KMS-11 (cell line): ENCODE results near the gene INVS.

Source experiments
- H2AFZ ChIP-seq: fragments of 200-600 bp; sonication (generic); 2 replicates; pipeline ENCODE4 v1.6.1; 2016; ENCODE audit warnings: antibody characterized with exemption, mixed run types, low read depth
- H3K27ac ChIP-seq: fragments of 200-600 bp; sonication (generic); 2 replicates; pipeline ENCODE4 v1.6.1; 2016; ENCODE audit warnings: mild to moderate bottlenecking, mixed run types
- H3K27me3 ChIP-seq: fragments of 200-600 bp; sonication (generic); 2 replicates; pipeline ENCODE4 v1.6.1; 2017; ENCODE audit warnings: mild to moderate bottlenecking, low read depth, mixed run types, moderate library complexity; ENCODE audit not compliant: insufficient read depth
- H3K36me3 ChIP-seq: fragments of 200-600 bp; sonication (generic); 2 replicates; pipeline ENCODE4 v1.6.1; 2017; ENCODE audit warnings: mild to moderate bottlenecking, mixed run types; ENCODE audit not compliant: insufficient read depth
- H3K4me1 ChIP-seq: fragments of 200-600 bp; sonication (generic); 2 replicates; pipeline ENCODE4 v1.6.1; 2016; ENCODE audit warnings: mild to moderate bottlenecking, low read depth, mixed run types; ENCODE audit not compliant: poor library complexity, severe bottlenecking
- H3K4me2 ChIP-seq: fragments of 200-600 bp; sonication (generic); 2 replicates; pipeline ENCODE4 v1.7.0; 2016; ENCODE audit warnings: mild to moderate bottlenecking, mixed run types
- H3K4me3 ChIP-seq: fragments of 200-600 bp; sonication (generic); IDR thresholded peaks from 2 replicates; pipeline ENCODE4 v1.6.1; 2017; ENCODE audit warnings: low read depth, low read length, mixed read lengths; ENCODE audit not compliant: insufficient read depth
- H3K79me2 ChIP-seq: fragments of 200-600 bp; sonication (generic); 2 replicates; pipeline ENCODE4 v1.6.1; 2016; ENCODE audit warnings: low read depth, mixed run types; ENCODE audit not compliant: insufficient read depth
- H3K9ac ChIP-seq: fragments of 200-600 bp; sonication (generic); 2 replicates; pipeline ENCODE4 v1.6.1; 2016; ENCODE audit warnings: mild to moderate bottlenecking, mixed run types
- H4K20me1 ChIP-seq: fragments of 200-600 bp; sonication (generic); 2 replicates; pipeline ENCODE4 v1.6.1; 2016; ENCODE audit warnings: mild to moderate bottlenecking, mixed run types; ENCODE audit not compliant: insufficient read depth
- CTCF ChIP-seq: fragments of 200-600 bp; sonication (generic); conservative IDR thresholded peaks from 2 replicates; pipeline ENCODE4 v1.6.1; 2017; ENCODE audit warnings: low read depth, mild to moderate bottlenecking, antibody characterized with exemption, low read length, moderate library complexity, mixed read lengths

The INVS gene

GRCh38 chr9:100150214-100150613 lies 51.2 kb downstream of the INVS start:
- Histone ChIP-seq H3K4me1 (no peaks in the 10 kb centered on the region), H3K27me3 (no peaks in the 10 kb centered on the region), H2AFZ (no peak overlapping the region), H3K4me3 (no peak overlapping the region), H3K9ac (no peak overlapping the region), H3K36me3 (no peaks in the 10 kb centered on the region), H4K20me1 (no peaks in the 10 kb centered on the region), H3K79me2 (no peaks in the 10 kb centered on the region), H3K4me2 (no peak overlapping the region), H3K27ac (no peak overlapping the region)
- TF ChIP-seq CTCF, result no peak

GRCh38 chr9:100160021-100160420 lies 61.0 kb downstream of the INVS start:
- Histone ChIP-seq H2AFZ (no peak overlapping the region), H3K9ac (no peak overlapping the region), H3K4me2 (no peak overlapping the region), H4K20me1 (no peaks in the 10 kb centered on the region), H3K27ac (no peak overlapping the region), H3K4me3 (no peak overlapping the region), H3K79me2 (no peaks in the 10 kb centered on the region), H3K36me3 (no peaks in the 10 kb centered on the region), H3K27me3 (no peaks in the 10 kb centered on the region), H3K4me1 (no peaks in the 10 kb centered on the region)
- no peak for TF ChIP-seq CTCF

DNA sequence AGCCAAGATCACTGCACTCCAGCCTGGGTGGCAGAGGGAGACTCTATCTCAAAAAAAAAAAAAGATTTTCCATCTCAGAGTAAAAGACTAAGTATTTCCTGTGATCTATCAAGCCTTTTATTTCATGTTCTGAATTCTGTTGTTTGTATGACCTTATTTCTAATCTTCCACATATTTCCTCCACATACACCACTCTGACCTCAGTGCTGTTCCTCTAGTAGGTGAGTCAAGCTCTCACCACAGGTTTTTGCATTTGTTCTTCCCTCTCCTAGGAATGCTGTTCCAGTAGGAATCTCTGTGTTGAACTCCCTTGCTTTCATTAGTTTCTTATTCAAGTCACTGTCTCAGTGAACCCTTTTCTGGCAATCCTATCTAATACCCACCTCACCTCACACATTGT lies 68.1 kb downstream of the INVS start:
- no peaks in the 10 kb centered on the region for H3K36me3 ChIP-seq
- H3K9ac ChIP-seq, result no peak overlapping the region
- no peaks in the 10 kb centered on the region for H4K20me1 ChIP-seq
- no peak overlapping the region for H3K27ac ChIP-seq
- H3K27me3 ChIP-seq, result no peaks in the 10 kb centered on the region
- TF ChIP-seq CTCF, result no peak
- no peak overlapping the region for H3K4me2 ChIP-seq
- H2AFZ ChIP-seq, result no peak overlapping the region
- no peaks in the 10 kb centered on the region for H3K79me2 ChIP-seq
- no peaks in the 10 kb centered on the region for H3K4me1 ChIP-seq
- H3K4me3 ChIP-seq, result no peak overlapping the region

GRCh38 chr9:100167915-100168654 lies 69.0 kb downstream of the INVS start:
- H3K27ac ChIP-seq, result no peak overlapping the region
- H3K27me3 ChIP-seq, result no peaks in the 10 kb centered on the region
- no peak overlapping the region for H3K4me3 ChIP-seq
- no peak overlapping the region for H2AFZ ChIP-seq
- H3K4me2 ChIP-seq, result no peak overlapping the region
- no peaks in the 10 kb centered on the region for H3K4me1 ChIP-seq
- H3K9ac ChIP-seq, result no peak overlapping the region
- no peaks in the 10 kb centered on the region for H3K79me2 ChIP-seq
- no peak for TF ChIP-seq CTCF
- H3K36me3 ChIP-seq, result no peaks in the 10 kb centered on the region
- H4K20me1 ChIP-seq, result no peaks in the 10 kb centered on the region
